ENCODE data around the gene DEFB121.

GRCh38 chr20:31415653-31416052, 9.6 kb upstream of the DEFB121 start:
- no peak for TF ChIP-seq FOSL2 (IDR thresholded peaks at IDR 0.05)
- TF ChIP-seq FOSL2 (CRISPR knock-in tag; IDR thresholded peaks at IDR 0.05): no peak
- no peak for TF ChIP-seq CTCF (IDR thresholded peaks at IDR 0.05)
- no peak for TF ChIP-seq ESRRA (IDR thresholded peaks at IDR 0.05; ENCODE audit: borderline replicate concordance, low read length)
- TF ChIP-seq RNF2 (IDR thresholded peaks at IDR 0.05; ENCODE audit: borderline replicate concordance, low read depth): no peak
- TF ChIP-seq USF2 (IDR thresholded peaks at IDR 0.05): no peak
- TF ChIP-seq RCOR1 (IDR thresholded peaks at IDR 0.05; ENCODE audit: low read depth, low read length): no peak
- no peak for TF ChIP-seq REST (IDR thresholded peaks at IDR 0.05)
- no peak for TF ChIP-seq POLR2A (IDR thresholded peaks at IDR 0.05; ENCODE audit: low read length)
